GM21786 (cell line): ENCODE data around the gene AGPAT4.

Experiments used
- ATAC-seq: cut with Tn5 transposase; IDR thresholded peaks from one replicate; pipeline ENCODE4 v1.9.1; 2021; ENCODE audit not compliant: unreplicated experiment

The AGPAT4 gene

DNA sequence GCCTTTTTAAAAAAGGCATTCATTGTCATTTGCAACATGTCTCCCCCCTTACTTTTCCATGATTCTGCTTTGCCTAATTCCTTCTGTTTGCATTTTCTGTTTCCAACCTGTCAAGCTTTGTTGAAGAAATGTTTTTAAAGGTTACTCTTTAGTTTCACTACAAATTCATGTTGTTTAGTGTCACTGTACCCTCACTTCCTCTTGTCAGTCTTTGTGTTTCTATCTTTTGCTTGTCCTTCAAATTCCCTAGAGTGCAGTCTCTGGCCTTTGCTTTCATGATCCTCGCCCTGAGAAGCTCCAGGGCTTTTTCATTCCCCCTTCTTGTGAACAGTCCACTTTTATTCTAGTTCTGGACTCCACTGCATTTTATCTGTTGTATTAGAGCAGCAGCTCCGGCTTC, 191.6 kb downstream of the AGPAT4 start:
- ATAC-seq, result no peak

DNA sequence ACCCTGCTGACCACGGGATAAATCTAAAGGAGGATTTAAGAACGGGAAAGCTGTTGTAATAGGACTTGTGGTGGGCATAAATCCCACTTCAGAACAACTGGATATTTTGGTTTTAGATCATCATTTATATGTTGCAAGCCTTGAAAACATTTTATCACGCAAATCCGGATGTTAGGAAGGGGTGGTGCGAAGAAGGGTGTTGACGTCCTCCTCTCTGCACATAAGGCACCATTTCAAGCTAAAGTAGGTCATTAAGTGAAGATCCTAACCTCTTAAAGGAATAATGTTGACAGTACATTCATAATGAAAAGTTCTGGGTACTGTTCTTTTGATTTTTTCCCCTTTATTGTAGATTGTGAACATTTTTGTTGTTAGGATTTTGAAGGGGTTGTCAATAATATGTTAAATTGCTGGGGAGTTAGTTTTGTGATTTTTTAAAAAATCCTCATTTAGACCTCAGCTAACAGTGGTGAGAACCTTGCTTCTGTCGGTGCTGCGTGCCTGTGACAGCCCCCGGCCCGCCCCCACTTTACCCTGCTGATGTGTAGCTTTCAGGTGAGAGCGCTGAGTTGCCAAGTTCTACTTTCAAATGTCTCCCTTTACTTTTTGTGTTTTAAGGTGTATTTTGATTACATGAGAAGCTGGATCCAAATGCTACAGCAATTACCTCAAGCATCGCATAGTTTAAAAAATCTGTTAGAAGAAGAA, 193.4 kb downstream of the AGPAT4 start:
- ATAC-seq, result no peak
